CD4-positive, alpha-beta T cell treated with Interleukin-17A for 4 hours (primary cell): ENCODE results near the gene SLC6A12.

Experiments used
- DNase-seq: peaks from one replicate; pipeline ENCODE4 v3.0.0-alpha.2; 2020; ENCODE audit warnings: mixed read lengths

The SLC6A12 gene

DNA sequence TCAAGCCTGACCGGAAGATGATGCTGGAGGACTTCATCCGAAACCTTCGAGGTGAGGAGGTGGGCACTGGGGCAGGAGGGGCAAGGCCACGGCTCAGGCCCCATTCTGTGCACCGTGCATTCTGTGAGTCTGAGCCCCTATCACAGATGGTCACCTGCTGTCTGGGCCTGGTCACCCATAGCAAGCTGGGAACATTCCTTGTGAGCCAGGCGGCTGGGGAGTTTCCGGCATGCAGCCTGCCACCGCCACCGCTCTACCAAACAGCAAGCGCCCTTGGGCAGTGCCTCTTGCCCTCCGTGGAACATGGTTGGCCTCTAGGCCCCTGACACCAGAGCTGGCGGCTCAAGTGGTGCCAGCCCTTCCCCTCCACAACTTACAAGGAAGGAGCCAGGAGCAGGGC is 56.3 kb downstream of the SLC6A12 start:
- DNase-seq: no peak

DNA sequence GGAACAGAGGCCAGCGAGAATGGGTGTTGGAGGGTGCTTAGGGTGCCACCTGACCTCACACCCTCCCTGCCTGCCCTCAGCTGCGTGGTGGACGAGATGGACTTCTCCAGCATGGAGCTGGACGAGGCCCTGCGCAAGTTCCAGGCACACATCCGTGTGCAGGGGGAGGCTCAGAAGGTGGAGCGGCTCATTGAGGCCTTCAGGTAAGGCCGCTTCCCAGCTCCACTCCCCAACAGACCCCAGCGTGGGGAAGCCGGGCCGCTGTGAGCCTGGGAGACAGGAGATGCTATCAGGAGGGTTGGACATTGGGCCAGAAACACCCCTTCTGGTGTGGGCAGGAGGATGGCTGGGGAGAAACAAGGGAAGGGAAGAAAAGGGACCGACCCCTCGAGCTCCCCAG is 57.0 kb downstream of the SLC6A12 start:
- no peak for DNase-seq

DNA sequence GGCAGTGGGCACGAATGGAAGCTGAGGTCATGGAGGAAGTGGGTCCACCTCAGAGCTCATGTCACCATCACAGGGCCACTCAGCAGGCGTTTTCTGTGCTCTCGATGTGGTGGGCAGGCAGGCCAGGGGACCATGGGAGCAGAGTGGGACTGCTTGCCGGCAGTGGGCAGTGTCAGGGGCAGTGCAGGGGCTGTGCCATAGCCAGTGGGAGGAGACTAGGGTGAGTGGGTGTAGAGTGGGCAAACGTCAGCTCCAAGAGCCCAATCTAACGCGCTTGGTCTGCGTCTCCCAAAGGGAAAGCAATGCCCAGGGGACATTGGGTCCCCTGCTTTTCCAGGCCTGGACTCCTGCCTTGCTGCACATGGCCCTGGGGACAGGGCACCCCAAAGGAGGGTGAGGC is 58.3 kb downstream of the SLC6A12 start:
- no peak for DNase-seq

DNA sequence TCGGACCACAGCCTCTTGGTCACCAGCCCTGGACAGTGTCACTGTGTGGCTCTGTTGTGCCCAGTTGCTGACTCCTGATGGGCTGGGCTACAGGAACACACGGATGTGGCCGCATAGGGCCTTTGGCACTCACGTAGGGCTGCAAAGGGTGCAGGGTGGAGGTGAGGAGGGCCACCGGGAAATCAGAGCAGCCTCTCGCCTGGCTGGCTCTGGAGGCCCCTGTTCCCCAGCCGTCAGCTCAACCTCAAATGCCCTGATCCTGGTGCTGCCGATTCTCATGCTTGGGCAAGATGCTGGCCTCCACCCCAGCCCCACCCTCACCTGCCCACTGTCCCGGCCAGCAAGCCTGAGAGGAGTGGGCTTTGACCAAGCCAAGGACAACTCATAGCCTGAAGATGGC is 59.0 kb downstream of the SLC6A12 start:
- no peak for DNase-seq

DNA sequence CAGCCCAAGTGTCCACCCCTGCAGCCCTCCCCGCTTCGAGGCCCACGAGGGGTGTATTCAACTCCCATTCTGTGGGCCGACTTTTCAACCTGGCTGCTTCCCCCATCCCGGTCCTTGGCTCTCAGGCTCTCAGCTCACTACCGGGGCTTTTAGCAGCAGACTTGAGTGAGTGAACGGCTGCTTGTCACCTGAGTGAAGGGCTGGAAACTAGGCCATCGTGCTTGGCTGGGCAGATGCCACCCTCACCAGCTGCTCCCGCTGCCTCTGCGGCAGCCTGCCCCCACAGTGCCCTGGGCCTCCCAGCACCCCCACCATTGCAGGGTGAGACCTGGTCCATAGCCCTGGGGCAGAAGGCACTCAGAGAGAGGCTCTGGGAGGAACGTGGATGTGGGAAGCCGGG is 59.9 kb downstream of the SLC6A12 start:
- DNase-seq: no peak

DNA sequence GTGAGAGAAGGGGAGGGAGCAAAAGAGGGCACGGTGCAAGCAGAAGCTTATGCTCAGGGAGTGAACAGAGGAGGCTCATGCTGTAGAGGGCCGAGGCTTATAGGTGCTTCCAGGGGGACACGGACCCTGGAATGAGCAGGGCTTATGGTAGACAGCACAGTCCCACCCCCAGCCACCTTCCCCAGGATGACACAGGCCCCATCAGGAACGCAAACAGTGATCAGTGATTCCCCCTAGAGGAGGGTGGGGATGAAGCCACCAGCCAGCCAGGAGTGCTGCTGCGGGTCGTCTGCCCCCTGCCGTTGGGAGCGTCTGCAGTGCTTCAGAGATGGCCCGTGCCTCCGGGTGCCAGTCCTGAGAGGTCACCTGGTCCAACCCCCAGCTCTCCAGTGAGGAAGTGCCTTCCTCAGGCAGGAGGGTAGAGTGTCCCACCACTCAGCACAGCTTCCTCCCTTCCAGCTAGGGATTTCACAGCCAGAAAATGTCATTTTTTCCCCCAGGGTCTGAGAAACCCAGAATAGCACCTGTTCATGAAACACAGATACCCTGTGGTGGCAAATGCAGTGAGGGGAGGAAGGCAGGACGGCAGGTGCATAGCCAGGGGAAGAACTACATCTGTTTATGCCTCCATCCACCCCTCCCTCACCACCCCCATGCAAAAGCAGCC is 60.7 kb downstream of the SLC6A12 start:
- DNase-seq: peak; percentile 51

DNA sequence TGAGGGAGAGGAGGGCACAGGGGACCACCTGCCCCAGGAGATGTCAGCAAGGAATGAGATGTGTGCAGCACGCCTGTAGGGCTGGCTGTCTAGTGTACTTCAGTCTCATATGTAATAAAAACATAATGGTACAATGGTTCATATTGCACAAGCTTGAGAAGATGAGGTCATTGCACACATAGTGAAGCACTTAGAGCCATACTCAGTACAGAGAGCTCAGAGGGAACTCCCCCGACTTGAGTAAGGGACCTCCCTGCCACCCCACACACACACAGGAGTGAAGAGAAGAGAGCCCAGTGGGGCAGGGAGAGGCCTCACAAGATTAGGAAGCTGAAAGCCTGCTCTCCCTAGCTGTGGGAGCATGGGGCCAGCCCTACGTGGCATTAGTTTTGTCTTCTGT is 61.5 kb downstream of the SLC6A12 start:
- DNase-seq: no peak

DNA sequence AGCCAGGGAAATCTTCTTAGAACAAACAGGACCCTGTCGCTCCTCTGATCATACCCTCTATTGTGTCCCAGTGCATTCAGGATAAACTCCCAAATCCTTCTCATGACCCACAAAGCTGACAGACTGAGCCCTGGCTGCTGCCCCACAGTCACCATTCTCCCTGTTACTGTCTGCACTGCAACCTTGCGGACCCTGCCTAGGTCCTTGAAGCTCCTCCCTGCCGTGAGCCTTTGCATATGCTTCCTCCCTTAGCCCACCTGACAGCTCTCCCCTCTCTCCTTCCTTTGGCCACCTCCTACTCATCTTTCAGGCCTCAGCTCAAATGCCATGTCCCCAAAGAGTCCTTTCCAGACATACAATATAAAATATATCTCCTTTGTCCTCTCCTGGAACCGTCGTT is 62.4 kb downstream of the SLC6A12 start:
- DNase-seq: no peak

DNA sequence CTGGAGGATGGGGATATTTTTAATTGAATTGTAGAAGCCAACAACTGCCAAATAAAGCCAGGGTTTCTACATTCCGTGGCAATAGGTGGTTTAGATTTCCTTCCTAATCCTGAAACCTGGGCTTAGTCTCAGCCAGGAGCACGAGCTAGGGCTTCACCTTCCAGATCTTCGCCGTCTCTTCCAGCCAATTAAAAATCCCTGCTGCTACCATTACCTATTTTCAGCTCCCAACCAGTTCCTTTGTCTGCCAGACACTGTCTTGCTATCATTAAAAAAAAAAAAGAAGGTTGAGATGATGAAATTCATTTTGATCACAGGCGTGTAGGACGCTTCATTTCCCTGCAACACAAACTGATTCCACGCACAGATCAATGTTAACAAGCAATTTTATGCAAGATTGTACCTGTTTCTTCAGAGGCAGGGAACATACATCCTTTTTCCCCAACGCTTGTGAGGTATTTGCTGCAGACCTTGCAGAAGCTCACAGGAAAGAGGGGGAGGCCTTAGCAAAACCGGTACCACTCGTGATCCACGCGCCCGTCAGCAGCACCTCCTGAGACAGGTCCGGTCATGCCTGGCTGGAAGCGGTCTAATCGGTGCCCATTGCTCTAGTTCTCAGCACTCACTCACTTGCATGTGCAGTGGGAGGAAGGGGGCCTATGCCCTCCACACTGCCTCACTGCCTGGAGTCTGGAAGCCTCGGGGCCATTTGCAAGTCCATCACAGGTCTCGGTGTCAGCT is 65.1 kb downstream of the SLC6A12 start:
- DNase-seq: no peak

DNA sequence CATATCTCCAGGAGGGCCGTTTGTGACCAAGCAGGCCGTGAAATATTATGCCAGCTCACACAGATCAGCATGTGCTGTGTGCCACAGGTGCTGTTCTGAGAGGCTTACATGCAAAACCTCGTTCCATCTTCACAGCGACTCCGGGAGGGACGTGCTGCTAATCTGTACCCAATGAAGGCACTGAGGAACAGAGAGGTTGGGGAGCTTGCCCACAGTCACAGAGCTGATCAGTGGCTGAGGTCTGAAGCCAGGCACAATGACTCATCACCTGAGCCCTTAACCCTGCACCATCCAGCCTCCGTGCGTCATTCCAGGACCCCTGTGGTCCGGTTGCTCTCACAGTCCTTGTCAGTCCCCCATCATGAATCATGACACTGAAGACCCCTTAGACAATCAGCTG is 66.7 kb downstream of the SLC6A12 start:
- no peak for DNase-seq

DNA sequence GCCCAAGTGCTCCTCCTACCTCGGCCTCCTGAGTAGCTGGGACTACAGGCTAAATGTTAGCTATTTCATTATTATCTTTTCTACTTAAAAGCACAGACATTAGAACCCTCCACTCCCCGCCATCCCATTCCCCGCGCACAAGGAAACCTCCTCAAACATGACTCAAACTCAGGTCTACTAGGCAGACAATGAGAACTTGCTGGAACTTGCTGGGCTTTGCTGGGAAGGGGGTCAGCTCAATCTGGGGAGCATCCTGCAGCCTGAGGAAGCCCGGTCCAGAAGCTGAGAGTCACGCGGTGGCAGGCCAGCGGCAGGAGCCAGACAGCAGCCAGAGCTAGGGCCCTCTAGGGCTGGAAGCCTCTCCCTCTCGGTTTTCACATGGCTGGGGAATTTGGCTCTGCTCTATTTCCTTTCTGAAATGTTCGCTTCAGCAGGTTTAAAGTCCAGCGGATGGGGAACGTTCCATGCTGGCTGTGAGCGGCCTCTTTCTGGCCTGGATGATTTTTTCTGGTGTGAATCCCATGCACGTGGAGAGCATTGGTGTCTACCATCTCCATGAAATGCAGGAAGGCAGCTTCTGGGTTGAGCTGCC is 68.5 kb downstream of the SLC6A12 start:
- no peak for DNase-seq

DNA sequence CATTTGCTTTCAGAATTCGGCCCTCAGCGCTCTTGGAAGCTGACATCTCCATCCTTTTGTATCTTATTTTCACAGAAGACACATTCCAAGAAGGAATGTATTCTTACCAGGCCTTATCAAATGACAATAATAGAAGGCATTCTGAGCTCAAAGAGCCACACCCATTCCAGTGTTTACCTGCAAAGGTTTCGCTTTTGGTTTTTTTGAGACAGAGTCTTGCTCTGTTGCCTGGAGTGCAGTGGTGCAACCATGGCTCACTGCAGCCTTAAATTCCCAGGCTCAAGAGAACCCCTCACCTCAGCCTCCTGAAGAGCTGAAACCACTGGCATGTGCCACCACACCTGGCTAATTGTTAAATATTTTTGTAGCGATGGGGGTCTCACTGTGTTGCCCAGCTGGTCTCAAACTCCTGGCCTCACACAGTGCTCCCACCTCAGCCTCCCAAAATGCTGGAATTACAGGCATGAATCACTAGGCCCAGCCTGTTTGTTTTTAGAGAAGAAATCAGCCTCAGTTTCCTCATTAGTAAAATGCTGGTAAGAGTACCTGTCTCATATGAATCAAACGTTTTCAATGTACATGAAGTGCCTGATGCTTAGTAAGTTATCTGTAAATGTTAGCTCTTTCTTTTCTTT is 69.2 kb downstream of the SLC6A12 start:
- no peak for DNase-seq

DNA sequence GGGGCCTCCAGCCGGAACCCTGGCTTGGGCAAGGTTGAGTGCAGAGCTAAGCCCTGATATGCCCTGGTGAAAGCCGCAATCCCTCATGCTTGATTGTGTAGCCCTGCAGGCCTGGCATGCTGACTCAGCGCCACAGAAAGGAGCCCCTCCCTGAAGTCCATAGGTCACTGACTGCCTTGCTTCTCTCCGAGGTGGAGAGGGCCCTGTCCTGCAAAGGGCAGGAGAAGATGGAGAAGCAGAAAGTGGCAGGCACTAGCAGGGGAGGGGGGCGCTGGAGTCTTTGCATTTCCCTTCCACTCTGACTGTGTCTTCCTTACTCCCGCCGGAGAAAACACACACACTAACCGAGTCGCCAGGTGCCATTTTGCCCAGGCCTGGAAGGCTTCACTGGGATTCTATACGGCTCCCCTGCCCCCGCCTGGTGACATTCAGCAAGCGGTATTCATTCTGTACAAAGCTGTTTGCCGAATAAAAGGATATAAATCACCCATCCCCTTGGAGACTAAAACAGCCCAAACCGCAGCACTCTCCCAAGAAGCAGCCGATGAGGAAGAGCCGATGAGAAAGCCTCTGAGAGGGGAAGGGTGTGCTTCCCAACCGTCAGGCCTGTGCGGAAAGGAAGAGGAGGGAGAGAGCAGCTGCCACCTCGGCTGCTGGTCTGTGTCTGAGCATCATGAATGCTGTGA is 69.8 kb downstream of the SLC6A12 start:
- no peak for DNase-seq

DNA sequence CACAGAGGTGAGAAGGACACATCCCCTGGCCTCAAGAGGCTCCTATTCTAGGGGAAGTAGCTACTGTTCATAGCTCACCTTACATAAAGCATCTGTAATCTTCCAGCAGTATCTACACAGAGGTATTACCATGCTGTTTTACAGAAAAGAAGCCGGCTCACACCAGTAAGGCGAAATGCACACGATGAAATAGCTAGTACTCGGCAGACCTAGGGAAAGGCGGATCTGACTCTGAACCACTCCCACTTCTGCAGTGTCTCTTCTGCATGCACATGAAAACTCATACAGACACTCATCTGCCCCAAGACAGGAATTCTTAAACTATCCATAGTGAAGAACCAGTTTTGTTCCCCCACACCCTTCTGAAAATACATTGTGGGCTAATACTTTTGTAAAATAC is 73.8 kb downstream of the SLC6A12 start:
- no peak for DNase-seq
